Panc1 (cell line): ENCODE results near the gene DLG2.

Source experiments
- SIN3A ChIP-seq: IDR thresholded peaks from 2 replicates; pipeline ENCODE4 v1.6.1; 2012; ENCODE audit warnings: low read depth, mild to moderate bottlenecking, low read length, moderate library complexity, borderline replicate concordance; ENCODE audit not compliant: insufficient read depth
- TF ChIP-seq, protein P1 (sequence below), 2 experiments: IDR thresholded peaks; 2 replicates each; pipeline ENCODE4 v1.6.1; 2011 to 2012; ENCODE audit warnings: low read depth in 2 of 2, control low read depth in 1 of 2, low read length in 1 of 2, mild to moderate bottlenecking in 1 of 2, moderate library complexity in 1 of 2; ENCODE audit not compliant: insufficient read depth in 1 of 2
- TF ChIP-seq, protein P2 (sequence below): fragments of 450-650 bp; IDR thresholded peaks from 2 replicates; pipeline ENCODE4 v1.5.1; 2017; ENCODE audit warnings: mild to moderate bottlenecking

- TF ChIP-seq, protein P1, sequence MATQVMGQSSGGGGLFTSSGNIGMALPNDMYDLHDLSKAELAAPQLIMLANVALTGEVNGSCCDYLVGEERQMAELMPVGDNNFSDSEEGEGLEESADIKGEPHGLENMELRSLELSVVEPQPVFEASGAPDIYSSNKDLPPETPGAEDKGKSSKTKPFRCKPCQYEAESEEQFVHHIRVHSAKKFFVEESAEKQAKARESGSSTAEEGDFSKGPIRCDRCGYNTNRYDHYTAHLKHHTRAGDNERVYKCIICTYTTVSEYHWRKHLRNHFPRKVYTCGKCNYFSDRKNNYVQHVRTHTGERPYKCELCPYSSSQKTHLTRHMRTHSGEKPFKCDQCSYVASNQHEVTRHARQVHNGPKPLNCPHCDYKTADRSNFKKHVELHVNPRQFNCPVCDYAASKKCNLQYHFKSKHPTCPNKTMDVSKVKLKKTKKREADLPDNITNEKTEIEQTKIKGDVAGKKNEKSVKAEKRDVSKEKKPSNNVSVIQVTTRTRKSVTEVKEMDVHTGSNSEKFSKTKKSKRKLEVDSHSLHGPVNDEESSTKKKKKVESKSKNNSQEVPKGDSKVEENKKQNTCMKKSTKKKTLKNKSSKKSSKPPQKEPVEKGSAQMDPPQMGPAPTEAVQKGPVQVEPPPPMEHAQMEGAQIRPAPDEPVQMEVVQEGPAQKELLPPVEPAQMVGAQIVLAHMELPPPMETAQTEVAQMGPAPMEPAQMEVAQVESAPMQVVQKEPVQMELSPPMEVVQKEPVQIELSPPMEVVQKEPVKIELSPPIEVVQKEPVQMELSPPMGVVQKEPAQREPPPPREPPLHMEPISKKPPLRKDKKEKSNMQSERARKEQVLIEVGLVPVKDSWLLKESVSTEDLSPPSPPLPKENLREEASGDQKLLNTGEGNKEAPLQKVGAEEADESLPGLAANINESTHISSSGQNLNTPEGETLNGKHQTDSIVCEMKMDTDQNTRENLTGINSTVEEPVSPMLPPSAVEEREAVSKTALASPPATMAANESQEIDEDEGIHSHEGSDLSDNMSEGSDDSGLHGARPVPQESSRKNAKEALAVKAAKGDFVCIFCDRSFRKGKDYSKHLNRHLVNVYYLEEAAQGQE (IDR thresholded peaks at IDR 0.05; ENCODE audit: insufficient read depth in 1 of 2, low read depth in 2 of 2, low read length in 1 of 2), result no peak
- no peak for TF ChIP-seq SIN3A
- TF ChIP-seq, protein P2, sequence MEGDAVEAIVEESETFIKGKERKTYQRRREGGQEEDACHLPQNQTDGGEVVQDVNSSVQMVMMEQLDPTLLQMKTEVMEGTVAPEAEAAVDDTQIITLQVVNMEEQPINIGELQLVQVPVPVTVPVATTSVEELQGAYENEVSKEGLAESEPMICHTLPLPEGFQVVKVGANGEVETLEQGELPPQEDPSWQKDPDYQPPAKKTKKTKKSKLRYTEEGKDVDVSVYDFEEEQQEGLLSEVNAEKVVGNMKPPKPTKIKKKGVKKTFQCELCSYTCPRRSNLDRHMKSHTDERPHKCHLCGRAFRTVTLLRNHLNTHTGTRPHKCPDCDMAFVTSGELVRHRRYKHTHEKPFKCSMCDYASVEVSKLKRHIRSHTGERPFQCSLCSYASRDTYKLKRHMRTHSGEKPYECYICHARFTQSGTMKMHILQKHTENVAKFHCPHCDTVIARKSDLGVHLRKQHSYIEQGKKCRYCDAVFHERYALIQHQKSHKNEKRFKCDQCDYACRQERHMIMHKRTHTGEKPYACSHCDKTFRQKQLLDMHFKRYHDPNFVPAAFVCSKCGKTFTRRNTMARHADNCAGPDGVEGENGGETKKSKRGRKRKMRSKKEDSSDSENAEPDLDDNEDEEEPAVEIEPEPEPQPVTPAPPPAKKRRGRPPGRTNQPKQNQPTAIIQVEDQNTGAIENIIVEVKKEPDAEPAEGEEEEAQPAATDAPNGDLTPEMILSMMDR, result no peak
These were observed 1432.4 kb downstream of the DLG2 start for GRCh38 chr11:84194696-84195095.
